Esophagus muscularis mucosa (tissue), 4 donors: ENCODE results near the gene ZBTB22. TPM values are rescaled to one million over a fixed set of nuclear protein-coding genes. Genes with fewer than 3 reads are reported as not detected.

ENCODE experiments used
- DNase-seq: peaks from one replicate; pipeline ENCODE4 v3.0.0-alpha.2; 2017; ENCODE audit errors: extremely low spot score
- H3K27ac ChIP-seq, 4 donors: fragments of 200-600 bp; sonication (generic); replicated peaks in 1 of 4; 1 replicate in 3 of 4; 2 replicates in 1 of 4; pipeline ENCODE4 v1.5.1; 2016 to 2019; ENCODE audit warnings: mild to moderate bottlenecking in 1 of 4
- H3K27me3 ChIP-seq, 4 donors: fragments of 200-600 bp; sonication (generic); one replicate each; pipeline versions ENCODE4 v1.5.1 to v1.6.0; 2016 to 2019
- H3K36me3 ChIP-seq, 4 donors: fragments of 200-600 bp; sonication (generic); one replicate each; pipeline ENCODE4 v1.5.1; 2016 to 2019
- H3K4me1 ChIP-seq, 4 donors: fragments of 200-600 bp; sonication (generic); one replicate each; pipeline ENCODE4 v1.5.1; 2016 to 2019
- H3K4me3 ChIP-seq, 4 donors: fragments of 200-600 bp; sonication (generic); 1 replicate in 2 of 4; 2 replicates in 2 of 4; pipeline ENCODE4 v1.5.1; 2016 to 2019; ENCODE audit warnings: mild to moderate bottlenecking in 4 of 4, moderate library complexity in 1 of 4
- H3K9me3 ChIP-seq, 4 donors: fragments of 200-600 bp; sonication (generic); 1 replicate in 3 of 4; 2 replicates in 1 of 4; pipeline ENCODE4 v1.5.1; 2016 to 2019
- EP300 ChIP-seq: sonication (generic); formaldehyde crosslinking; IDR thresholded peaks from one replicate; pipeline ENCODE4 v1.6.1; 2017; ENCODE audit warnings: antibody characterized with exemption
- POLR2A ChIP-seq: fragments of 450-650 bp; IDR thresholded peaks from one replicate; pipeline ENCODE4 v1.6.1; 2017; ENCODE audit warnings: antibody characterized with exemption, moderate library complexity, mild to moderate bottlenecking, low read depth
- POLR2AphosphoS5 ChIP-seq, 2 donors: sonication (generic); formaldehyde crosslinking; IDR thresholded peaks; one replicate each; pipeline ENCODE4 v1.6.1; 2017; ENCODE audit warnings: antibody characterized with exemption in 2 of 2
- WGBS: methylation state at CpG from one replicate; pipeline ENCODE4 v1.1.5; 2018; 5-methylcytosine and 5-hydroxymethylcytosine counted together
- intact Hi-C: fragments of 100-400 bp; cut with DNase I; formaldehyde crosslinking; loops from one replicate; pipeline ENCODE4 v1.15.1; 2023
- total RNA-seq, 4 donors: library from RNA; depleted of rRNA; stranded (reverse); fragments of >200 nt; gene quantifications; one replicate each; pipeline versions ENCODE4 v1.1.0 to v1.2.1, GENCODE V29; 2016
- TF ChIP-seq, protein P1 (sequence below), 3 experiments: fragments of 200-600 bp in 2 of 3; fragments of 450-650 bp in 1 of 3; sonication (generic) in 2 of 3; IDR thresholded peaks; one replicate each; pipeline ENCODE4 v1.5.1; 2017 to 2019; ENCODE audit warnings: antibody characterized with exemption in 3 of 3, mild to moderate bottlenecking in 2 of 3, moderate library complexity in 1 of 3

The ZBTB22 gene
- total RNA-seq, 4 donors from 2014 or later: 12.9 to 24.2 (median 15.8) TPM

- DNase-seq: no peak
- Histone ChIP-seq H3K27ac (peak overlapping the region; percentile 88 to 96 (median 96)), H3K27me3 (no peaks in the 10 kb centered on the region), H3K4me1 (peaks cover 45 to 82% (median 73%) of the 10 kb centered on the region in 4 donors), H3K36me3 (peaks cover 16 to 35% (median 33%) of the 10 kb centered on the region in 4 donors), H3K4me3 (peak overlapping the region; percentile 59 to 96 (median 89)), H3K9me3 (no peaks in the 10 kb centered on the region)
- WGBS: 48% methylated on average over 22 of the region's 47 CpGs
- no peak for TF ChIP-seq EP300
- peak in 1 of 2 donors; percentile 7 for TF ChIP-seq POLR2AphosphoS5 (IDR thresholded peaks at IDR 0.05)
- intact Hi-C loops: loop anchor here (5.0 kb wide), 1 partner anchor 43 kb away; the partner anchor contains the start of genes RPS18 and VPS52
Observed at GRCh38 chr6:33314943-33315792, 2.4 kb downstream of the ZBTB22 start.

DNA sequence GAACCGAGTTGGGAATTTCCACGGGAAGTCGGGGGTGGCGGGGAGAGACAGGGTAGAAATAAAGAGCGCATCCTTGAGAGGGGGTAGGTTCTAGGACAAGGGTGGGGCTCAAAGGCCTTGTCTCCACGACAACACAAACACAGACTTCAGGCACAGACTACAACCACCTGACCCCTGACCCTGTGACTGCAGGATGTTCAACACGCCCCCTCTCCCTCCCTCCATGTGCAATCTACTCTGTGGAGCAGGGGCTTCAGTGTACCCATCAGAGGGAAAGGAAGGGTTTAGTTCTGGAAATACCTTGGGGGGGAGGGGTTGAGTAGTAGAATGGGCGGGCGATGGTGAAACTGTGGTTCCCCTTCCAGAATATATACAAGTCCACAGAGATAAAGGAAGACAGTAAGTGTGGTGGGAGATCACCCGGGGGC lies 3.0 kb downstream of the ZBTB22 start:
- Histone ChIP-seq H3K4me1 (peaks cover 40 to 76% (median 67%) of the 10 kb centered on the region in 4 donors), H3K27me3 (no peaks in the 10 kb centered on the region), H3K36me3 (peaks cover 9 to 34% (median 30%) of the 10 kb centered on the region in 4 donors), H3K27ac (peak overlapping the region; percentile 88 to 96 (median 96)), H3K4me3 (peak overlapping the region; percentile 59 to 96 (median 89)), H3K9me3 (no peaks in the 10 kb centered on the region)
- intact Hi-C loops: loop anchor here (5.0 kb wide), 1 partner anchor 42 kb away; the partner anchor contains the start of genes RPS18 and VPS52
- TF ChIP-seq POLR2AphosphoS5 (IDR thresholded peaks at IDR 0.05) (peak; percentile 2 to 13), EP300 (no peak)
- 3% methylated on average over 8 of the region's 10 CpGs for WGBS
- peak; percentile 93 for DNase-seq

DNA sequence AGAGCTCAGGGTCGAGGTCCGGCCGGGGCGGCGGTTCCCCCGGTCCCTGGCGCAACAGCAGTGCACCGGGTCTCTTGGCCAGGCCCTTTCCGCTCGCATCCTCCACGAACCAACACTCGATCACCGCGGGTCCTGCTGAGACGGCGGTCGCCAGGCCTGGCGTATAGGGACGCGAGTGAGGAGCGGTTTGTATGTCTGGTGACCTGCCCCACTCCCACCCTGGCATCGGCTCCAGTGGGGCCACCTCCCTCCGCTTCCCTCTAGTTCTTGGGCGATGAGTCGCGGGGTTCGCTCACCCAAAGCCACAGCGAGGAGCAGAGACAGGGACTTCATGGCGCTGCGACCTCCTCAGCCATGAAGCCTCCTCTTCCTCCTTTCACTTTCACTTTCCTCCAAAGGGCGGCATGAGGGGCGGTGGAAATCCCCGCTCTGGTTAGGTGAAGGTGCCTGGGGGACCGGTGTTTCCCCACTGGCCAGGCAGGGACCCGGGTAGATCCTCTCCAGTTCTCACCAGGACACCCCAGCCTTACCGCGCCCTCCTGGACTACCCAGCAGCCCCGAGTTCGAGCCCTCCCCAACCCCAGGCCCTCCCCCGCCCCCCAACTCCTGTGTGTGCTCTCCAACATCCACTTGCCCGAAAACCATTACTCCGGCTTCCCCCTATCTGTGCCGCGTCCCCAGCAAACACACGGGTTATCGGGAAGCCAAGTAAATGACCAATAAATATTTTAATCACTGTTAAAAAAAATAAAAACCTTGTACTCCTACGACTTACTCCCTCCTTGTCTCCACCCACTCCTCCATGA lies 3.6 kb downstream of the ZBTB22 start, which contains the start of gene TAPBP:
TSS of gene TAPBP (minus strand) at position 370 of the 806 bp plus-strand sequence. CDS start at position 333, 37 bp downstream.
- Histone ChIP-seq H3K4me3 (peak within 1 kb of the TSS; percentile 59 to 96 (median 89)), H3K4me1 (peaks cover 40 to 70% (median 61%) of the 10 kb centered on the region in 4 donors), H3K9me3 (no peaks in the 10 kb centered on the region), H3K27ac (peak within 1 kb of the TSS; percentile 88 to 96 (median 96)), H3K36me3 (peaks cover 3 to 28% (median 25%) of the 10 kb centered on the region in 4 donors), H3K27me3 (no peaks in the 10 kb centered on the region)
- no peak for DNase-seq
- 0% methylated on average over 28 of the region's 47 CpGs for WGBS
- TF ChIP-seq, protein P1, sequence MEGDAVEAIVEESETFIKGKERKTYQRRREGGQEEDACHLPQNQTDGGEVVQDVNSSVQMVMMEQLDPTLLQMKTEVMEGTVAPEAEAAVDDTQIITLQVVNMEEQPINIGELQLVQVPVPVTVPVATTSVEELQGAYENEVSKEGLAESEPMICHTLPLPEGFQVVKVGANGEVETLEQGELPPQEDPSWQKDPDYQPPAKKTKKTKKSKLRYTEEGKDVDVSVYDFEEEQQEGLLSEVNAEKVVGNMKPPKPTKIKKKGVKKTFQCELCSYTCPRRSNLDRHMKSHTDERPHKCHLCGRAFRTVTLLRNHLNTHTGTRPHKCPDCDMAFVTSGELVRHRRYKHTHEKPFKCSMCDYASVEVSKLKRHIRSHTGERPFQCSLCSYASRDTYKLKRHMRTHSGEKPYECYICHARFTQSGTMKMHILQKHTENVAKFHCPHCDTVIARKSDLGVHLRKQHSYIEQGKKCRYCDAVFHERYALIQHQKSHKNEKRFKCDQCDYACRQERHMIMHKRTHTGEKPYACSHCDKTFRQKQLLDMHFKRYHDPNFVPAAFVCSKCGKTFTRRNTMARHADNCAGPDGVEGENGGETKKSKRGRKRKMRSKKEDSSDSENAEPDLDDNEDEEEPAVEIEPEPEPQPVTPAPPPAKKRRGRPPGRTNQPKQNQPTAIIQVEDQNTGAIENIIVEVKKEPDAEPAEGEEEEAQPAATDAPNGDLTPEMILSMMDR (IDR thresholded peaks at IDR 0.05): no peak
- peak; percentile 70 to 78 for TF ChIP-seq POLR2AphosphoS5 (IDR thresholded peaks at IDR 0.05)
- intact Hi-C loops: loop anchor here (5.0 kb wide), 1 partner anchor 42 kb away; the partner anchor contains the start of genes RPS18 and VPS52

DNA sequence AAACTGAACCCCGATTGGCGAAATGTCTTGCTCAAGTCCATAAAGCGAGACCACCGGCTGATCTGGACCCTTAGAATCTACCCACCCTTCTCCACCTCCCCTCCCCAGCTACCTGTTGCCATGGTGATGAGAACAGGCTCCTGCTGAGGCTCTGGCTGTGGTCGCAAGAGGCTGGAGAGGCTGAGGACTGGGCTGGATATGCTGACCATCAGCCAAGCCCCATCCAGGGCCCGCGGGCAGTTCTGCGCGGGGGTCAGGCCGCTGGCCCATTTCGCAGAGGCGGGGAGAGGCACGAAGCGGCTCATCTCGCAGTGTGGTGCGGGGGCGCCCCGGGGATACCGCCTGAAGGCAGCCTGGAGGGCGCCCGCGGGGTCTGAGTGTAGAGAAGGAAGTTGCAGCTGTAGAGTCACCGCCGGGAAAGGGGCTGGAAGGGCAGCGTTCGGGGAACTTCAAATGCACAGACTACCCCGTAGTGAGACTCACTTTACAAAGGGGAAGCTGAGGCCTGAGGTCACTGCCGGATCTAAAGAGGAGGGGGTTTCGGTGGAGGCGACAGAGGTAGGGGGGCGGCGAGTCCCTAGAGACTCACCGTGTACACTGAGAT lies 4.3 kb downstream of the ZBTB22 start:
- Histone ChIP-seq H3K36me3 (peaks cover 0 to 30% (median 21%) of the 10 kb centered on the region in 4 donors), H3K27me3 (no peaks in the 10 kb centered on the region), H3K4me1 (peaks cover 34 to 63% (median 54%) of the 10 kb centered on the region in 4 donors), H3K27ac (peak overlapping the region; percentile 88 to 96 (median 96)), H3K9me3 (no peaks in the 10 kb centered on the region), H3K4me3 (peak overlapping the region; percentile 59 to 96 (median 89))
- DNase-seq: no peak
- 2% methylated on average over 18 of the region's 33 CpGs for WGBS
- no peak for TF ChIP-seq POLR2A
- TF ChIP-seq, protein P1 (IDR thresholded peaks at IDR 0.05): no peak
- no peak for TF ChIP-seq POLR2AphosphoS5 (IDR thresholded peaks at IDR 0.05)
- no peak for TF ChIP-seq EP300
- intact Hi-C loops: loop anchor here (5.0 kb wide), 1 partner anchor 41 kb away; the partner anchor contains the start of genes RPS18 and VPS52
